IMR-90 (cell line): Measurements from ENCODE around the gene LRCH3. TPM values are rescaled to one million over a fixed set of nuclear protein-coding genes. Genes with fewer than 3 reads are reported as not detected.

Experiments used
- ATAC-seq: fragments of 200-7000 bp; cut with Tn5 transposase; 2 replicates; pipeline ENCODE4 v1.9.1; 2020; ENCODE audit warnings: low read depth, mild to moderate bottlenecking, moderate library complexity
- BruUV-seq: library from RNA; stranded (reverse); fragments of 400-500 nt; replicated peaks from 2 replicates; lab custom pipeline; 2021; lab: Mats Ljungman, UMichigan
- CTCF ChIA-PET: fragments of 300-600 bp; formaldehyde crosslinking; extraction: SDS; loops from one replicate; lab custom pipeline; 2021; ENCODE audit warnings: antibody characterized with exemption; lab: Yijun Ruan, JAX
- POLR2A ChIA-PET: fragments of 300-600 bp; sonication (Branson Sonifier 250); formaldehyde crosslinking; loops from one replicate; lab custom pipeline; 2022; ENCODE audit warnings: antibody characterized with exemption; ENCODE audit not compliant: unreplicated experiment; lab: Charles Lee
- DNase-seq: peaks from one replicate; pipeline ENCODE4 v3.0.0; 2013
- H2AFZ ChIP-seq: replicated peaks from 2 replicates; pipeline ENCODE3; 2013; ENCODE audit warnings: low read length, mild to moderate bottlenecking; ENCODE audit not compliant: poor library complexity
- H2AK5ac ChIP-seq: 2 replicates; pipeline ENCODE4 v1.6.1; 2013; ENCODE audit warnings: low read depth, low read length, inconsistent platforms
- H2AK9ac ChIP-seq: replicated peaks from 2 replicates; pipeline ENCODE3; 2013; ENCODE audit warnings: mild to moderate bottlenecking, low read depth, low read length, moderate library complexity; ENCODE audit not compliant: poor library complexity
- H2BK120ac ChIP-seq: 2 replicates; pipeline ENCODE4 v1.6.1; 2013; ENCODE audit warnings: low read depth, low read length, inconsistent platforms
- H2BK15ac ChIP-seq: 3 replicates; pipeline ENCODE4 v1.6.1; 2013; ENCODE audit warnings: low read depth, low read length, inconsistent platforms
- H2BK20ac ChIP-seq: 2 replicates; pipeline ENCODE4 v1.6.1; 2013; ENCODE audit warnings: low read depth, mild to moderate bottlenecking, inconsistent platforms, low read length, moderate library complexity
- H2BK5ac ChIP-seq: 2 replicates; pipeline ENCODE4 v1.6.1; 2013; ENCODE audit warnings: mild to moderate bottlenecking, low read depth, low read length, inconsistent platforms; ENCODE audit not compliant: poor library complexity, severe bottlenecking
- H3K14ac ChIP-seq: replicated peaks from 2 replicates; pipeline ENCODE4 v1.6.1; 2013; ENCODE audit warnings: low read depth, low read length, inconsistent platforms
- H3K18ac ChIP-seq: 2 replicates; pipeline ENCODE4 v1.6.1; 2013; ENCODE audit warnings: low read depth, low read length, control low read depth
- H3K23ac ChIP-seq: 2 replicates; pipeline ENCODE4 v1.6.1; 2013; ENCODE audit warnings: low read depth, low read length, inconsistent platforms
- H3K27ac ChIP-seq: 2 replicates; pipeline ENCODE4 v1.5.1; 2013; ENCODE audit warnings: mild to moderate bottlenecking, control low read depth, low read length; ENCODE audit not compliant: insufficient read depth
- H3K27me3 ChIP-seq: 2 replicates; pipeline ENCODE4 v1.6.1; 2013; ENCODE audit warnings: low read length; ENCODE audit not compliant: control insufficient read depth, insufficient read depth
- H3K36me3 ChIP-seq: 2 replicates; pipeline ENCODE4 v1.6.1; 2013; ENCODE audit warnings: low read length, mixed read lengths; ENCODE audit not compliant: control insufficient read depth, insufficient read depth
- H3K4ac ChIP-seq: 2 replicates; pipeline ENCODE4 v1.6.1; 2013; ENCODE audit warnings: low read depth, low read length, inconsistent platforms
- H3K4me1 ChIP-seq: 2 replicates; pipeline ENCODE4 v1.6.1; 2013; ENCODE audit warnings: low read length, mixed read lengths; ENCODE audit not compliant: control insufficient read depth, insufficient read depth
- H3K4me2 ChIP-seq: 2 replicates; pipeline ENCODE4 v1.6.1; 2013; ENCODE audit warnings: low read depth, mild to moderate bottlenecking, control low read depth, low read length, moderate library complexity
- H3K4me3 ChIP-seq: 2 replicates; pipeline ENCODE4 v1.5.1; 2013; ENCODE audit warnings: low read depth, mild to moderate bottlenecking, control low read depth, low read length, moderate library complexity; ENCODE audit not compliant: insufficient read depth
- H3K56ac ChIP-seq: 2 replicates; pipeline ENCODE4 v1.6.1; 2013; ENCODE audit warnings: low read length, inconsistent platforms; ENCODE audit not compliant: insufficient read depth; ENCODE audit errors: extremely low read depth
- H3K79me1 ChIP-seq, 2 experiments: 2 replicates each; pipeline ENCODE4 v1.6.1; 2013; ENCODE audit warnings: low read length in 2 of 2, inconsistent platforms in 1 of 2, low read depth in 1 of 2
- H3K9ac ChIP-seq: 2 replicates; pipeline ENCODE4 v1.6.1; 2013; ENCODE audit warnings: low read depth, low read length, control low read depth
- H3K9me1 ChIP-seq: 2 replicates; pipeline ENCODE4 v1.6.1; 2013; ENCODE audit warnings: low read length, inconsistent platforms; ENCODE audit not compliant: insufficient read depth
- H3K9me3 ChIP-seq: 2 replicates; pipeline ENCODE4 v1.6.1; 2013; ENCODE audit warnings: low read length; ENCODE audit not compliant: control insufficient read depth, insufficient read depth
- H4K20me1 ChIP-seq: 2 replicates; pipeline ENCODE4 v1.6.1; 2013; ENCODE audit warnings: low read length, inconsistent platforms; ENCODE audit not compliant: insufficient read depth
- H4K5ac ChIP-seq: 2 replicates; pipeline ENCODE4 v1.6.1; 2013; ENCODE audit warnings: mild to moderate bottlenecking, low read depth, low read length, control low read depth
- H4K8ac ChIP-seq, 2 experiments: 2 replicates each; pipeline ENCODE4 v1.6.1; 2013; ENCODE audit warnings: low read depth in 2 of 2, low read length in 2 of 2, control low read depth in 1 of 2, inconsistent platforms in 1 of 2
- H4K91ac ChIP-seq: 2 replicates; pipeline ENCODE4 v1.6.1; 2013; ENCODE audit warnings: low read depth, low read length, inconsistent platforms; ENCODE audit not compliant: insufficient read depth
- FOS ChIP-seq: fragments of 150-350 bp; IDR thresholded peaks from 2 replicates; pipeline ENCODE4 v1.6.1; 2016; ENCODE audit warnings: low read depth, low read length
- WGBS, 2 experiments: methylation state at CpG; one replicate each; pipeline versions ENCODE4 v1.1.5 to v1.1.7; 2013; ENCODE audit warnings: missing lambda C conversion rate in 2 of 2; ENCODE audit not compliant: insufficient read length in 1 of 2; ENCODE audit errors: extremely low coverage in 2 of 2; 5-methylcytosine and 5-hydroxymethylcytosine counted together
- dilution Hi-C: fragments of 300-500 bp; cut with HindIII; formaldehyde crosslinking; loops from one replicate; pipeline ENCODE4 v1.14.3; 2018; ENCODE audit warnings: low sequenced_read_pairs; ENCODE audit not compliant: unreplicated experiment
- in situ Hi-C: fragments of 300-500 bp; cut with MboI; formaldehyde crosslinking; loops from 3 replicates; pipeline ENCODE4 v1.14.3; 2019; ENCODE audit warnings: low sequenced_read_pairs, inconsistent platforms, mixed read lengths
- intact Hi-C: fragments of 100-400 bp; cut with micrococcal nuclease; formaldehyde crosslinking; loops from 2 replicates; pipeline ENCODE4 v1.10.0; 2022
- polyA plus RNA-seq, 3 experiments: library from polyadenylated mRNA; depleted of rRNA; stranded (reverse); fragments of >200 nt; gene quantifications; 2 replicates each; pipeline ENCODE4 v1.2.3, GENCODE V29; 2012; ENCODE audit warnings: low replicate concordance in 1 of 3
- total RNA-seq: library from RNA; depleted of rRNA; stranded (reverse); fragments of >200 nt; gene quantifications from 2 replicates; pipeline ENCODE4 v1.2.3, GENCODE V29; 2012

Gene LRCH3
- total and polyA plus RNA-seq, 2 of the 4 experiments (the other 2 are of a cell fraction) = 28.5 to 40.5 TPM

GRCh38 chr3:197787412-197787811, 3.6 kb upstream of the LRCH3 start:
- H3K27ac ChIP-seq = no peak overlapping the region
- H3K14ac ChIP-seq = no peak overlapping the region
- H2BK20ac ChIP-seq = no peak overlapping the region
- intact Hi-C loops = no loop called here
- no peaks in the 10 kb centered on the region for H3K9me3 ChIP-seq
- no peak overlapping the region for H3K4me2 ChIP-seq
- H2AFZ ChIP-seq = no peak overlapping the region
- no peak overlapping the region for H2AK5ac ChIP-seq
- no peaks in the 10 kb centered on the region for H3K27me3 ChIP-seq
- H3K36me3 ChIP-seq = peaks cover 2% of the 10 kb centered on the region; the same call in 1 of the 2 replicates
- no peak overlapping the region for H3K4ac ChIP-seq
- peaks cover 0 to 11% of the 10 kb centered on the region in 2 experiments; a peak in 3 of 4 replicates for H3K79me1 ChIP-seq
- no peak overlapping the region for H3K9ac ChIP-seq
- peaks cover 9% of the 10 kb centered on the region for H4K20me1 ChIP-seq
- in situ Hi-C loops = no loop called here
- H4K5ac ChIP-seq = no peak overlapping the region
- H2BK5ac ChIP-seq = no peak overlapping the region
- no peak overlapping the region for H2BK120ac ChIP-seq
- no peak overlapping the region for H3K18ac ChIP-seq
- no peak overlapping the region for H3K4me3 ChIP-seq
- CTCF ChIA-PET = no interaction called here
- H3K9me1 ChIP-seq = peaks cover 3% of the 10 kb centered on the region; the same call in 1 of the 2 replicates
- no TSS peak for BruUV-seq
- no peak overlapping the region for H3K23ac ChIP-seq
- no peak overlapping the region for H2BK15ac ChIP-seq
- ATAC-seq = no peak
- H3K56ac ChIP-seq = no peak overlapping the region
- H2AK9ac ChIP-seq = no peak overlapping the region
- dilution Hi-C loops = no loop called here
- POLR2A ChIA-PET = no interaction called here
- no peak overlapping the region for H4K91ac ChIP-seq
- DNase-seq = peak; percentile 32
- H3K4me1 ChIP-seq = peaks cover 4% of the 10 kb centered on the region
- TF ChIP-seq FOS = no peak
- no CpG with 5 or more reads among the region's 1 CpG for WGBS, 2 experiments
- no peak overlapping the region for H4K8ac ChIP-seq
